GM13976 (cell line): ENCODE data around the gene BCL2A1.

ENCODE experiments used
- DNase-seq: peaks from one replicate; pipeline ENCODE4 v3.0.0; 2012; ENCODE audit warnings: low spot score
- in situ Hi-C: fragments of 300-500 bp; cut with MboI; formaldehyde crosslinking; loops from one replicate; pipeline ENCODE4 v1.12.0; 2022; ENCODE audit warnings: low sequenced_read_pairs, mixed read lengths, inconsistent platforms; ENCODE audit not compliant: unreplicated experiment
- TF ChIP-seq, protein P1 (sequence below): IDR thresholded peaks from 2 replicates; pipeline ENCODE4 v1.5.1; 2012; ENCODE audit warnings: borderline replicate concordance, mild to moderate bottlenecking; ENCODE audit not compliant: insufficient read depth; ENCODE audit errors: extremely low read depth, missing control alignments, control extremely low read depth

Gene BCL2A1

DNA sequence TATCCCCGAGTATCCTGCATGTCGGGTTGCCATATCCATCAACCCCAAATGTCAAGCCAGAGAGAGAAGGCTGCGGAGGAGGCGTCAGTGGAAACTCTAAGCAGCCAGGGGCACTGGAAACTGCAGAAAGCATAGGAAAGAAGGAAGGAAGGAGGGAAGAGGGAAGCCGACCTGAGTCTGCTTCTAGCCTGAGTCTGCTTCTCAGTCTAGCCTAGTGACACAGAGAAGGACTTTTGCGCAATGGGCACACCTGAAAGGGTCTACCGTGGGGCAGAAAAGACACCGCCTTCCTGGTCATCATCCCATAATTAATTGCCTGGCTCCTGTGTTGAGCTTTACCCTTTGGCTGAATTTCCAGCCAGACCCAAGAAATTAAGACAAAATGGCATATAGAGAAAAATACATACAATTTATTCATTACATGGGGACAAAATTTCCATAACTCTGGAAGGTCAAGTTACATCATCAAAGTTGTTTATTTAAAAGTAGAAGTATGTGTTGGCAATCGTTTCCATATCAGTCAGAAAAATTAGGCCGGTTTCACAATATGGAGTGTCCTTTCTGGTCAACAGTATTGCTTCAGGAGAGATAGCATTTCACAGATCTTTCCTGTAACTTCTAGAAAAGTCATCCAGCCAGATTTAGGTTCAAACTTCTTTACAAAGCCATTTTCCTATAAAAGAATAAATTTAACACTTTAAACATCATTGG lies 10.3 kb downstream of the BCL2A1 start:
- in situ Hi-C loops: no loop called here
- DNase-seq: no peak
- TF ChIP-seq, protein P1, sequence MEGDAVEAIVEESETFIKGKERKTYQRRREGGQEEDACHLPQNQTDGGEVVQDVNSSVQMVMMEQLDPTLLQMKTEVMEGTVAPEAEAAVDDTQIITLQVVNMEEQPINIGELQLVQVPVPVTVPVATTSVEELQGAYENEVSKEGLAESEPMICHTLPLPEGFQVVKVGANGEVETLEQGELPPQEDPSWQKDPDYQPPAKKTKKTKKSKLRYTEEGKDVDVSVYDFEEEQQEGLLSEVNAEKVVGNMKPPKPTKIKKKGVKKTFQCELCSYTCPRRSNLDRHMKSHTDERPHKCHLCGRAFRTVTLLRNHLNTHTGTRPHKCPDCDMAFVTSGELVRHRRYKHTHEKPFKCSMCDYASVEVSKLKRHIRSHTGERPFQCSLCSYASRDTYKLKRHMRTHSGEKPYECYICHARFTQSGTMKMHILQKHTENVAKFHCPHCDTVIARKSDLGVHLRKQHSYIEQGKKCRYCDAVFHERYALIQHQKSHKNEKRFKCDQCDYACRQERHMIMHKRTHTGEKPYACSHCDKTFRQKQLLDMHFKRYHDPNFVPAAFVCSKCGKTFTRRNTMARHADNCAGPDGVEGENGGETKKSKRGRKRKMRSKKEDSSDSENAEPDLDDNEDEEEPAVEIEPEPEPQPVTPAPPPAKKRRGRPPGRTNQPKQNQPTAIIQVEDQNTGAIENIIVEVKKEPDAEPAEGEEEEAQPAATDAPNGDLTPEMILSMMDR: no peak

DNA sequence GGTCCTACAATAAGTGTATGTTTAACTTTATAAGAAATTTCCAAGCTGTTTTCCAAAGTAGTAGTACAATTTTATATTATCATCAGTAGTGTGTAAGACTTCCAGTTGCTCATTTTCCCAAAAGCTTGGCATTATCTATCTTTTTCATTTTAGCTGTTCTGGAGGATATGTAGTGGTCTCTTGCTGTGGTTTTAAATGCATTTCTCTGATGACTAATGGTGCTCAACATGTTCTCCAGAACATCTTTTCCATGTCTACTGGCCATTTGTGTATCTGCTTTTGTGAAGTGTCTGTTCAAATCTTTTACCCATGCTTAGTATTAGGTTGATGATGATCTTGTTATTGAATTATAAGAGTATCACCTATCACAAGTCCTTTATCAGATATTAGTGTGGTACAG lies 13.3 kb downstream of the BCL2A1 start:
- TF ChIP-seq, protein P1: no peak
- DNase-seq: no peak
- in situ Hi-C loops: no loop called here

DNA sequence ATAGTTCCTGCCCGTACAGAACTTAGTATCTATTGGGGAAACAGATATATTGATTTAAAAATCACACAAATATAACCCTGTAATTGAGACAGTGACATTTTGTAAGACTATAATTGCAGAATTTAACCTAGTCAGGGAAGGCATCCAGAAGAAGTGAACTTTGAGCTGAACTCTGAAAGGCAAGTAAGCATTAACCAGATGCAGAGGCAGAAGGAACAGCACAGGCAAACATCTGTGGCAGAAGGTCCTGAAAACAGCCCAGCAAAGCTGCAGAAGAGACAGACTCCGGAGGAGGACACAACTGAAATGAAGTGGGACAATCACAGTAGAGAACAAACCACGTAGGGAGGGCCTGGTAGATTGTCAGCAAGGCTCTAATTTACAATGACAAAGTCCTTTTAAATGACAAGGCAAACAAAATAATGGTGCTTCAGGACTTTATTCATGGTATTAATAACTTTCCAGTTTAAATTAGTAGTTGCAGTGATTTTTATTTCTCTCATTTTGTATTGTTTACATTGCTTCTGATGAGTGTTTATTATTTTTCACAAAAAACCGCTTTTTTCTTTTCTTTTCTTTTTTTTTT lies 14.5 kb downstream of the BCL2A1 start:
- in situ Hi-C loops: no loop called here
- no peak for DNase-seq

DNA sequence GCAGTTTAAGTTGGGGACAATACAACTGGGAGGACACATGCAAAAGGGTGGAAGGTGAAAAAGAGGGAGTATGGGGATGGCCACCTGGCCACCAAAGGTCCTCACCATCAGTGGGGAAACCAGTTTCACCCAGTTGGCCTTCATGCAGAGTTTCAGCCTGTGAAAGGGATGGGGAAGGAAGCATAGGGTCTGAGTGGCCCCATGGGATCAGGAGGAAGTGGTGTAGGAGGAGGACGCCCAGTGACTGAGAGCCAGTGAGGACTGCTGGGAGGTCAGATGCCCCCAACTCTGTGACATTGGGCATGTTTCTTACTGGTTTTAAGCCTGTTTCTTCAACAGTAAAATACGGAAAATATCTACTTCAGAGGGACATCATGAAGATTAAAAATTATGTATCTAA lies 16.3 kb downstream of the BCL2A1 start:
- TF ChIP-seq, protein P1: no peak
- DNase-seq: no peak
- in situ Hi-C loops: no loop called here

More for the DNA sequence above, 14.5 kb downstream of the BCL2A1 start:
- TF ChIP-seq, protein P1: no peak

DNA sequence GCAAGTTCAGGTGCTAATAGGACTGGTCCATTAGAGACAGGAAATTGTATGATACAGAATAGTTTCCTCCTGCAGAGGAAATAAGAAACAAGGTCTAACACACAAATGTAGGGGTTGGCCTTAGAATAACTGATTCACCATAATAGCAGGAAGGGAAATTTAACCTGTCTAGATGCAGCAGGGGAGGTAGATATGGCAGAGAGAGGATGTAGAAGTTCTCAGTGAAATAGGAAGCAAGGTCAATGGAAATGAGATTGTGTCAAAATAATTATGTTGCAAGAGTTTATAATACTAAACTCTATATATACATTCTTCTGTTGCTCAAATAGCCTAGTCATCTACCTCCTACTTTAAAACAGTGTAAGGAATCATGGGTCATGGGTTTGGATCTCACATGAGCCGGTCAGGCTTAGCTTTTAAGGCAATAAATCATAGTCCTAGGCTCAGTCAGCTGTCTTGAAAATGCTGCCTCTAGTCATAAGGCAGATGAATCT lies 17.0 kb downstream of the BCL2A1 start:
- DNase-seq: no peak
- TF ChIP-seq, protein P1: no peak
- in situ Hi-C loops: no loop called here

DNA sequence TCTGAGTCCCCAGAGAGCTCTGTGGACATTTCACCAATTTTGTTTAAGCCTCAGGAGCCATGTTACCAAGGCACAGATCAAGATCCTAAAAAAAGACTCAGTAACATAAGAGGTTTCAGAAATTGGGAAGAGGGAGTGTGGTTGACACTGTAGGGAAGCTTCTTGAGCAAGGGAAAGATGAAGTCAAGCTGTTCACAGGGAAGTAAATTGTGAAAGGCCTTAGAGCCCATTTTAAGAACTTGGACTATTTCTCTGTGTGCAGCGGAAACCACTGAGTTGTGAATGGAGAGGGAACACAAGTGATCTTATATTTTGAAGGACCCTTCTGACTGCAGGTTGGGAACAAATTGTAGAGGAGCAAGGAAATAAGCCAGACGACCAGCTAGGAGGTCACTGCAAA lies 18.7 kb downstream of the BCL2A1 start:
- no peak for DNase-seq
- TF ChIP-seq, protein P1: no peak
- in situ Hi-C loops: no loop called here
